Epithelial cell of prostate (primary cell): Measurements from ENCODE around the gene CES4A.
"Not testable (repeated sequence)": the region's sequence is repeated elsewhere in the genome, so short reads cannot be mapped to it uniquely, and the experiment has no call there.

Experiments used
- DNase-seq: peaks from one replicate; pipeline ENCODE4 v3.0.0-alpha.2; 2011; ENCODE audit warnings: low read depth, low spot score
- H3K27ac ChIP-seq: fragments of 450-650 bp; 2 replicates; pipeline ENCODE4 v1.5.1; 2017; ENCODE audit warnings: mild to moderate bottlenecking

Gene CES4A

DNA sequence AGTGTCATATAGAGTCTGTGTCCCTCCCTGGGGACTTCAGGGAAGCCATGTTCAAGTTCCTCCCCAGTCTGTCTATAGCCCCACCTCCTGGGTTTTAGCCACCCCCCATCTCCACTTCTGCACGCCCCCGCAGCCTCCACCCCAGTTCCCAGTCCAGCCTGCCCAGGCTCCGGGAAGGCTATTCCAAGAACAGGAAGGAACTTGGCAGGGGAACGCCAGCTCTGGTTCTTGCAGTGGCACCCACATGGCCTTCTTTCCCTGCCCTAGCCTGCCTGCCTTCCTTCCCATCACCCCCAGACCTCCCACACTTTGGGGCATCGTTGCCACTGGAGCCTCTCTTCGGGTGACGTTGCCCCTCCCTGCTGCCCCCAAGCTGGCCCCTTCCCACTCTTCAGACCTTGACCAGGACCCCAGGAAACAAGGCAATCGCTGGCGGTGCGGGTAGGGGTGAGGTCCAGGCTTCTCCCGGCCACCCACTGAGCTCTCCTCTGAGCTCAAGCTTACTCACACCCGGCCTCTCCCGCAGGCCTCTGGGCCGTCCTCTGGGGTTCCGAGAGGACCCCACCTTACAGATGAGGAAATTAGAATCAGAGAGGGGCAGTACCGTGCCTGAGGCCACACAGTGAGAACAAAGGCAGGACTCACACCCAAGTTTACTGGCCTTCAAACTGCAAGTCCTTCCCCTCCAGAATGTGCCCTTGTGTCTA, 9.2 kb upstream of the CES4A start:
- DNase-seq, result no peak
- no peak overlapping the region for H3K27ac ChIP-seq

GRCh38 chr16:66983033-66983432, 5.4 kb upstream of the CES4A start:
- H3K27ac ChIP-seq, result no peak overlapping the region
- no peak for DNase-seq

DNA sequence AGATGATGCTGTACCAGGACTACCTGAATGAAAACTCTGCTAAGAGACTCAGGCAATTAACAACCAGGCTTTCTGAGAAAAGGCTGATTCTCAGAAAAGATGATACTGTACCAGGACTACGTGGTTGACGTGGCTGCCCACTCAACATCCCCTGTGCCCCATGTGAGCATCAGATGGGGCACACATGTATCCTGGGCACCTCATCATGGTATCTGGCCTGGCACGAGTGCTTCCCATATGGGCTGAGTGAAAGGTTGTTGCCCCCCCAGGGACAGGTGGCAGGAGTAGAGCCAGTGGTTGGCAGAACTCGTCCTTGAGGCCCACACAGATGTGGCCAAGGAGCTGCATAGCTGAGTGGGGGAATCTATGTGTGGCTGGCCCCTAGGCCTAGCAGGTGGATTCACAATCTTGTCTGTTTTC, 3.5 kb upstream of the CES4A start:
- H3K27ac ChIP-seq, result no peak overlapping the region
- DNase-seq, result no peak

DNA sequence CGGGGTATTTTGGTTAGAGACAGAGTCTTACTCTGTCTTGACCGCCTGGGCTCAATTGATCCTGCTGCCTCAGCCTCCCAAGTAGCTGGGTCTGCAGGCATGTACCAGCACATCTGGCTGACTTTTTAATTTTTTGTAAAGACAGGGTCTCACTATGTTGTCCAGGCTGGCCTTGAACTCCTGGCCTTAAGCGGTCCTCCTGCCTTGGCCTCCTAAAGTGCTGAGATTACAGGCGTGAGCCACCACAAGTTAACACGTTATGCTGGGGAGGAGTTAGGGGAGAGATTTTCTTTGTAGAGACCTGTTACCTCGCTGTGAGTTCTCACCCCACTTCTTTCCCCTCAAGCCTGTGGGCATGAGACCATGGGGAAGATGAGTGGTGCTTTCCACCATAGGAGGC, 1.8 kb upstream of the CES4A start:
- DNase-seq, result no peak
- no peak overlapping the region for H3K27ac ChIP-seq

DNA sequence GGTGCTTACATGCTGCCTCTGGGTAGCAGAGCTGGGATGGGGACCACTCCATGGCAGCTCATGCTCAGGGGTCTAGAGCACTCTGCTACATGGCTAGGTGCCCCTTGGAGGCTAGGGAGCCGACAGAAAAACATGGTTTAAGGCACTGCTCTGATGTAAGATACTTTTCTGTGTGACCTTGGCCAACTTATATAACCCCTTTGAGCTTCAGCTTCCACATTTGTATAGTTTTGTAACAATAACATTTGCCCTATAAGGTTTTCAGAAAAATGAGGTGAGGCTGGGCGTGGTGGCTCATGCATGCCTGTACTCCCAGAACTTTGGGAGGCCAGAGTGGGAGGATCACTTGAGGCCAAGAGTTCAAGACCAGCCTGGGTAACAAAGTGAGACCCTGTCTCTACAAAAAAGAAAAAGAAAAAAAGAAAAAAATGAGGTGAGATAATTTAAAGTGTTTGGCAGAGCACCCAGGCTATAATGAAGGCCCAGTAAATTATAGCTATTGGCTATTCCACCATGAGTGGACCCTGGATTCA, 3.2 kb downstream of the CES4A start:
- no peak overlapping the region for H3K27ac ChIP-seq
- no peak for DNase-seq

DNA sequence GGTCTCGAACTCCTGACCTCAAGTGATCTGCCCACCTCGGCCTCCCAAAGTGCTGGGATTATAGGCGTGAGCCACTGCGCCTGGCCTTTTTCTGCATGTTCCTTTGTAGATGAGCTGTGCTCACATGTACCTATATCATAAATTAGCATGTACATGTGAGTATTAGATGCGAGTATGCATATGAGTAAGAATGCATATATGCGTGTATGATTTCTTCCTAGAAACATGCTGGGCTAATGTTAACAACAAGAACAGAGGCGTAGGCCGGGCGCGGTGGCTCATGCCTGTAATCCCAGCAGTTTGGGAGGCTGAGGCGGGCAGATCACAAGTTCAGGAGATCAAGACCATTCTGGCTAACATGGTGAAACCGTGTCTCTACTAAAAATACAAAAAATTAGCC, 5.2 kb downstream of the CES4A start:
- not testable (repeated sequence) for H3K27ac ChIP-seq, DNase-seq

DNA sequence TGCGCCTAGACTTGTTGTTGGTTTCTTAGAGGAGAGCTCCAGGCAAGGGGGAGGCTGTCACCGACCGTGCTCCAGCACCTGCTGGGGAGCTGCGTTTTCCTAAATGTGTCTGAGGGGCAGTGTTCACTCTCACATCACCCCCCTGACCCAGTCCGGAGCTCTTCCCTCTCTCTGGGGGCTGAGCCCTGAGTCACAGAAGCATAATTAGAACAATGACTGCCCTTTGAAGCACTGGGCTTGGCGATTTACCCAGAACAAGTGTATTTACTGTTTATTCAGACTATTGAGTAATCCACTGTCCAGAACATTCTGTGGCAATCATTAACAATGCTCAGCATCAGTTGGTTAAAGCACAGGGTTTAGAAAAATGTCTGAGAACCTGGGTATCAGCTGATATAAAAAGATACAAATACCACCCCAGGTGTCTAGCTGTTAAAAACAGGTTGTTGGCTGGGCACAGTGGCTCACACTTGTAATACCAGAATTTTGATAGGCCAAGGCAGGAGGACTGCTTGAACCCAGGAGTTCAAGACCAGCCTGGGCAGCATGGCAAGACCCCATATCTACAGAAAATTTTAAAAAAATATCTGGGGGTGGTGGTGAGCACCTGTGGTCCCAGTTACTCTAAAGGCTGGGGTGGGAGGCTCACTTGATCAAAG, 8.1 kb downstream of the CES4A start:
- DNase-seq, result peak; percentile 16
- no peak overlapping the region for H3K27ac ChIP-seq

DNA sequence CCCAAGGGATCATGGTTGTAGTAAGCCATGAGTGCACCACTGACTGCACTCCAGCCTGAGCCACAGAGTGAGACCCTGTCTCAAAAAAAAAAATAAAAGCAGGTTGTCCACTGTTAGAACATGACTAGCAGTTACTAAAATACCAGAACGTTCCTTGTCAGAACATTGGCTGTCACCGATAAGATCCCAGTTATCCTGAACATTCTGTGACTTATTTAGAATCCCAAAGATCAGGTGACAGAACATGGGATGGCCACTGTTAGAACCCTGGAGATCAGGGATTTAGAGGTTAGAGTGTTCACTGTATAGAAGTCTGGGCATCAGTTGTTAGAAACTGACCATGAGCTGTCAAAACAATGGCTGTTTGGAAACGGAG, 8.6 kb downstream of the CES4A start:
- no peak for DNase-seq
- no peak overlapping the region for H3K27ac ChIP-seq

DNA sequence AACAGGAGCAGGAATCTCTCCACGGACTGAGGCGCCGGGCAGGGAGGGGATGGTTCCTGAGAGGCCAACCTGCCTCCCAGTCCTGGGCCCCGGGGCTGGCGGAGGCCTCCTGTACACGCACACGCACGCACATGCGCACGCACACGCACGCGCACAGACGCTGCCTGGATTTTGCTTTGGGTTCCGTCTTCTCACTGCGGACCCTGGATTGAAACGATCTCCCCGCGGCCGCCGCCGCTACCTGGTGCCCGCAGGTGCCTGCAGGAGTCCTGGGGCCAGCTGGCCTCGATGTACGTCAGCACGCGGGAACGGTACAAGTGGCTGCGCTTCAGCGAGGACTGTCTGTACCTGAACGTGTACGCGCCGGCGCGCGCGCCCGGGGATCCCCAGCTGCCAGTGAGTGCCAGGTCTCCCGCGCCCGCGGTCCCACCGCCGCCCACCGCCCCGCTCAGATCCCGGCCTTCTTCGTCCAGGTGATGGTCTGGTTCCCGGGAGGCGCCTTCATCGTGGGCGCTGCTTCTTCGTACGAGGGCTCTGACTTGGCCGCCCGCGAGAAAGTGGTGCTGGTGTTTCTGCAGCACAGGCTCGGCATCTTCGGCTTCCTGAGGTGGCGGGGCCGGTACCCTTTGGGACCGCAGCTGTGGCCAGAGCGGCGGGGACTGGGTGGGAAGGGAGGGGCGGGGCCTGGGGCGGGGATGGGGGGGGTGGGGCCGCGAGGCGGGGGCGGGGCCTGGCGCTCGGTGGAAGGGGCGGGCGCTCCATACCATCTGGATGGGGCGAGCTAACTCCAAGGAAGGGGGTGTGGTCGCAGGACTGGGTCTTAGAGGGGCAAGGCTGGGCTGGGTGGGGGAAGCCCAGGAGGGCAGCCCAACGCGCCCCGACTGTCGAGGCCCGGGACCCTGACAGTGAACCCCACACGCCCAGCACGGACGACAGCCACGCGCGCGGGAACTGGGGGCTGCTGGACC, 12.3 kb downstream of the CES4A start:
- H3K27ac ChIP-seq, result no peak overlapping the region
- DNase-seq, result no peak

DNA sequence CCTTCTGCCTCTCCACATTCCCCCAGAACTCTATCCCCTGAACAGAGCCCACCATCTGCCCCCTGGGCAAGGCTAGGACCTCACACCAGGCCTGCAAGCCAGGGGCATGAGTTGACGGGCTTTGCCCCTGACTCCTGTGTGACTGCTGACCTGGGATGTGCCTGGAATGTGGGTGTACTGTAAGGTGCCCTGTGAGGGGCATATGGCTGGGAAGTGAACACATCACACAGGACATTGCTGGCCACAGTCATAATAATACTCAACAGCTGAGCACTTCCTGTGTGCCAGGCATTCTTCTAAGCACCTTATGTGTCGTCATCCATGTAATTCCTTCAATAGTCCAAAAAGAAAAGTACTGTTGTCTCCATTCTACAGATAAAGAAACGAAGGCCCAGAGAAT, 13.3 kb downstream of the CES4A start:
- no peak for DNase-seq
- no peak overlapping the region for H3K27ac ChIP-seq

DNA sequence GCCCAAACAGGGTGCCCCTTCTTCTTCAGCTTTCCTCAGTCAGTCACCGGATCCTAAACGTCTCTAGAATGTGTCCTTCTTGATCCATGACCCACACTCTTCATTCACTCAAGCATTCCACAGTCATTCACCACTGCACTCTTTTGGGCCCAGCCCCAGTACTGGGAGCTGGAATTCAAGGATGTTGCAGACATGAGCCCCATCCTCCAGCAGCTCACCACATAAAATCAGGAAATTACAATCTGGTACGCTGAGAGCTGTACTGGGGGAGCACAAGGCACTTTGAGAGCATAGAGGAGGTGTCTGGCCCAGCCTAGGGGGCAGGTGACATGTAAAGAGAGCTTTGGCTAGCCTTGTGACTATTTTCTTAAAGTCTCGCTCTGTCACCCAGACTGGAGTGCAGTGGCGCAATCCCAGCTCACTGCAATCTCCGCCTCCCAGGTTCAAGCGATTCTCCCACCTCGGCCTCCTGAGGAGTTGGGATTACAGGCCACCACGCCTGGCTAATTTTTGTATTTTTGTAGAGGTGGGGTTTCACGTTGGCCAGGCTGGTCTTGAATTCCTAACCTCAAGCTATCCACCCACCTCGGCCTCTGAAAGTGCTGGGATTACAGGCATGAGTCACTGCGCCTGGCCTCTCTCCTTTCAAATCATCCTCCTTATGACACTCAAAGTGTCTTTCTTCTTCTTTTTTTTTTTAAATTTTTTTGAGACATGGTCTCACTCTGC, 18.7 kb downstream of the CES4A start:
- no peak overlapping the region for H3K27ac ChIP-seq
- DNase-seq, result no peak

DNA sequence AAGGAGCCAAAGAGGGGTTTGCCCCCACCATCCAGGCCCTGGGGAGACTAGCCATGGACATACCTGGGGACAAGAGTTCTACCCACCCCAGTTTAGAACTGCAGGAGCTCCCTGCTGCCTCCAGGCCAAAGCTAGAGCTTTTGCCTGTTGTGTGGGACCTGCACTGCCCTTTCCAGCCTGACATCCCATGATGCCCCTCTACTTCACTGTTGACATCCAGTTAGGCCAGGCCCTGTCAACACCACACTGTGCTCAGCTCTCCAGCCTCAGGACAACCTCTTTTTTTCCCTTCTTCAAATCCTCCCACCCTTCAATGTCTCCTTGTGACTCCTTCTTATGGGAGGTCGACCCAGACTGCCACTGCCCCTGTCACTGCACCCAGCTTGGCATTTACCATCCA, 20.8 kb downstream of the CES4A start:
- DNase-seq, result no peak
- H3K27ac ChIP-seq, result no peak overlapping the region

DNA sequence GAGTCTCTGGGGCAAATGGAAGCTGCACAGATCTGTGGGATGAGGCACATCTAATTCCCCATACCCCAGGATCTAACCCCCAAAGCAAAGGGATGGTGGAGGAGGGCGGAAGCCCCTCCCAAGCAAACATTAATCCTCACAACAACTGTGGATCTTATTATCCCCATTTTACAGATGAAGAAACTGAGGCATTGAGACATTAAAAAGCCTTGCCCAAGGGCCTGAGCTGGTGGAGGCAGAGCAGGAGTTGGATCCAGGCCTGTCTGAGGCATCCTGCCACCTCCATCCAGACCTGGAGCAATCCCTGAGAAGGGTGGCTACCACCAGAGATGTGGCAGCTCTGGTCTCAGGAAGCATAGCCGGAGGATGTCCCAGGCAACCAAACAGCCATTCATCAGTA, 22.9 kb downstream of the CES4A start:
- no peak overlapping the region for H3K27ac ChIP-seq
- DNase-seq, result no peak

GRCh38 chr16:67013233-67013822, 24.9 kb downstream of the CES4A start:
- DNase-seq, result no peak
- no peak overlapping the region for H3K27ac ChIP-seq

- DNase-seq, result no peak
- no peak overlapping the region for H3K27ac ChIP-seq
Observed at GRCh38 chr16:67013823-67014633, 25.6 kb downstream of the CES4A start.

DNA sequence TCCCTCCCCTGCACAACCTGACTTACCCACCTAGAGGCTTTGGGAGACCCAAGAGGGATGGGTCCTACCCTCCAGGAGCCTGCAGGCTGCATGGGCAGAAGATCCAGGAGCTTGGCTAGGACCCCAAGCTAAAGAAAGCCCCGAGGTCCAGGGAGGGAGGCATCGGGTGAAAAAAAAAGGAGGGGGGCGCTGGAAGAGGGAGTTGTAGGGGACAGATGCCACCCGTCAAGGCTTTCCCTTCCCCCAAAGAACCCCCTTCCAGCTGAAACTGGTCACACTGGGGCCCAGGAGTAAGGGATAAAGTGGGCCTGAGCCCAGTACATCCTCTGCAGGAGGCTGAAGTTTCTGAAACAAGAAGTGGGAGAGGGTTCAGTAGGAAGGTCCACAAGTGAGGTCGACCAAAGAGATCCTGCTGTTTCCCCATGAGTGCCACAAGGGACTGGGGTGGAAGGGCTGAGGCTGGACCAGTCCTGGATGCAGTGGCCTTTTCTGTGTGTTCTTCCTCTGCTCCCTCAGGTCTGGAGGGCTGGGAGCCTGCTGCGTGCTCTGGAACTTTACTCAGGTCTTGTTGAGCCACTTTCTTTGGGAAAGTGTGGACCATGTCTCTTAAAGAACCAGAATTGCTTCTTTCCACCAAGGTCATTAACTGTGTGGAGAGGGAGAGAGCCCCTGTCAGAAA, 26.4 kb downstream of the CES4A start:
- no peak overlapping the region for H3K27ac ChIP-seq
- no peak for DNase-seq

DNA sequence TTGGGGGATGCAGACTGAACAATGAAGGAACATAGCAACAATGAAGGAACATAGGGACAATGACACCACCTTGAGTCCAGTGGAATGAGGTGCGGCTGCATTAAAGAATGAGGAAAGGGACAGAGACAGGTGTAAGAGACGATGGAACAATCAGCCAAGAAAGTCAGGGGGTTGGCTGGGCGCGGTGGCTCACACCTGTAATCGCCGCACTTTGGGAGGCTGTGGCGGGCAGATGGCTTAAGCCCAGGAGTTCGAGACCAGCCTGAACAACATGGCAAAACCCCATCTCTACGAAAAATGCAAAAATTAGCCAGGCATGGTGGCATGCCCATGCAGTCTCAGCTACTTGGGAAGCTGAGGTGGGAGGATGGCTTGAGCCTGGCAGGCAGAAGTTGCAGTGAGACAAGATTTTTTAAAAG, 26.9 kb downstream of the CES4A start:
- H3K27ac ChIP-seq, result no peak overlapping the region
- DNase-seq, result no peak

DNA sequence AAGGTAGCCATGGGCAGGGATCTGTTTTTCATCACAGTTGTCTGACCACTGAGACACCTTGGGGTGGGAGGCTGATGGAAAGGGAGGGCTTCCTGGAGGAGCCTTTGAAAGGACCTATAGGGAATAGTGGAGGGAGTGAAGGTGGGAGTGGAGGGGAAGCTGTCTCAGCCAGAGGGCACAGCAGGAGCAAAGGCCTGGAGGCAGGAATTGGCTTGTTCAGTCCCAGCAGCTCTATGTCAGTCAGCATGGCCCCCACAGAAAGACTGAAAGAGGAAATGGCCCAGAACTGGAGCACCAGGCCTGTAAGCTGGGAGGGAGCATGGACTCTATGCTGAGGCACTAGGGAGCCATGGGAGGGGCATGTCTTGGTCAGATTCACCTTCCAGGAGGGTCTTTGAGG, 27.8 kb downstream of the CES4A start:
- no peak overlapping the region for H3K27ac ChIP-seq
- DNase-seq, result no peak
